Loucy (cell line): ENCODE measurements around the gene MKNK2.

Experiments
- EZH2phosphoT487 ChIP-seq: fragments of 200-600 bp; IDR thresholded peaks from 2 replicates; pipeline ENCODE4 v1.6.1; 2018; ENCODE audit warnings: antibody characterized with exemption, mild to moderate bottlenecking, moderate library complexity, borderline replicate concordance
- TF ChIP-seq, protein P1 (sequence below): fragments of 200-600 bp; sonication (generic); conservative IDR thresholded peaks from 2 replicates; pipeline ENCODE4 v1.5.1; 2014; ENCODE audit warnings: mild to moderate bottlenecking, antibody characterized with exemption, low read length

DNA sequence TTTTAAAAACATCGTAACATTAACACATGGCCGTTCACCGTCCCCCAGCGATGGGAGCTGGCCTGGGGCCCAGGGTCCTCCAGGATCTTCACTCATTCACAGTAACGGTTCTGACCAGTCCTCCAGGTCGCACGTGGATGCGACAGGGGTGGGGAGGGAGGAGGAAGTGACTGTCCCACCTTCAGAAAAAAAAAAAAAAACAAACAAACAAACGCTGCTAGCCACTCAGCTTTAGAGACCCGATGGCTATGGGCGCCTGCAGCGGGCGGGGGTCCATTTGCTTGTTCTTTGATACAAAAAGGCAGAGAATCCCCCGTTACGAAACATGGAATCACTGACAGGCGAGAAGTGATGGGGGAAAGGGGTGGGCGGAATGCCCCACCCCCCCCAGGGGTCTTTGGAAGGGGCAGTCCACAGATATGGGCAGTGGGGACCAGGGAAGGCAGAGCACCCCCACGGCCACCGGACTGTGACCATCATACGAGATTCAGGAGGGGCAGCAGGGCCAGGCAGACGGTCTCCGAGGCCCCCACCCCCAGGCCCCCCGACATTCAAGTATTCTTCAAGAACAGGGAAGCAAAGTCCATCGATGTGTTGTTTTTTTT is 13.3 kb downstream of the MKNK2 start:
- TF ChIP-seq, protein P1, sequence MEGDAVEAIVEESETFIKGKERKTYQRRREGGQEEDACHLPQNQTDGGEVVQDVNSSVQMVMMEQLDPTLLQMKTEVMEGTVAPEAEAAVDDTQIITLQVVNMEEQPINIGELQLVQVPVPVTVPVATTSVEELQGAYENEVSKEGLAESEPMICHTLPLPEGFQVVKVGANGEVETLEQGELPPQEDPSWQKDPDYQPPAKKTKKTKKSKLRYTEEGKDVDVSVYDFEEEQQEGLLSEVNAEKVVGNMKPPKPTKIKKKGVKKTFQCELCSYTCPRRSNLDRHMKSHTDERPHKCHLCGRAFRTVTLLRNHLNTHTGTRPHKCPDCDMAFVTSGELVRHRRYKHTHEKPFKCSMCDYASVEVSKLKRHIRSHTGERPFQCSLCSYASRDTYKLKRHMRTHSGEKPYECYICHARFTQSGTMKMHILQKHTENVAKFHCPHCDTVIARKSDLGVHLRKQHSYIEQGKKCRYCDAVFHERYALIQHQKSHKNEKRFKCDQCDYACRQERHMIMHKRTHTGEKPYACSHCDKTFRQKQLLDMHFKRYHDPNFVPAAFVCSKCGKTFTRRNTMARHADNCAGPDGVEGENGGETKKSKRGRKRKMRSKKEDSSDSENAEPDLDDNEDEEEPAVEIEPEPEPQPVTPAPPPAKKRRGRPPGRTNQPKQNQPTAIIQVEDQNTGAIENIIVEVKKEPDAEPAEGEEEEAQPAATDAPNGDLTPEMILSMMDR: no peak
- no peak for TF ChIP-seq EZH2phosphoT487
